Mesenteric fat pad (tissue), 1 donor: ENCODE measurements around the gene VDAC2. TPM values are rescaled to one million over a fixed set of nuclear protein-coding genes. Genes with fewer than 3 reads are reported as not detected.
A peak's percentile ranks its signal among the peaks of the same experiment; 100 is the strongest.
"Not testable (repeated sequence)": the region's sequence is repeated elsewhere in the genome, so short reads cannot be mapped to it uniquely, and the experiment has no call there.

ENCODE experiments used
- DNase-seq: peaks from one replicate; pipeline ENCODE4 v3.0.0-alpha.2; 2020; ENCODE audit warnings: low spot score
- total RNA-seq: library from RNA; stranded (reverse); fragmentation: NEBNext Ultra II Directional; extraction: Animal tissue kit (Norgen Biotek cat#: 25700); gene quantifications from one replicate; pipeline ENCODE4 v1.2.1, GENCODE V29; 2021
- donor health status: DM: yes; HTN: yes; CAD: no.

The VDAC2 gene
- total RNA-seq, 1 donor from 2014 or later, result 164 TPM

DNA sequence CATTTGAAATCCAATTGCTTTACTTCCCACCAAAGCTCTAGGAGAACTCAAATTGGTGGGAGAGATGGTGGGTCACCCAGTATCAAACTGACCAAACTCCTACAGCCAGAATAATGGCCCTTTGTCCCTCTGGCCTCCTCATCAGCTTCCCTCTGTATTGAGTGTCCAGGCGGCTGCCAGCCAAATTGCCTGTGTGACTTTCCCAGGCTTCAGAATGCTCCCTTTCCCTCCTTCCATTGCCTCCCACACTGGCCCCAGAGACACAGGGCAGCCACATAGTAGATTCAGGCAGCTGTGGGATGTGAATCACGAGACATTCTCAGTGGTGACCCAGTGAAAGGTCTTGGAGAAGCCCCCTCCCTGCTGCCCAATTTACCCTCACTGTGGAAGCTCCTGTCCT lies 12.7 kb upstream of the VDAC2 start:
- DNase-seq, result peak; percentile 59

DNA sequence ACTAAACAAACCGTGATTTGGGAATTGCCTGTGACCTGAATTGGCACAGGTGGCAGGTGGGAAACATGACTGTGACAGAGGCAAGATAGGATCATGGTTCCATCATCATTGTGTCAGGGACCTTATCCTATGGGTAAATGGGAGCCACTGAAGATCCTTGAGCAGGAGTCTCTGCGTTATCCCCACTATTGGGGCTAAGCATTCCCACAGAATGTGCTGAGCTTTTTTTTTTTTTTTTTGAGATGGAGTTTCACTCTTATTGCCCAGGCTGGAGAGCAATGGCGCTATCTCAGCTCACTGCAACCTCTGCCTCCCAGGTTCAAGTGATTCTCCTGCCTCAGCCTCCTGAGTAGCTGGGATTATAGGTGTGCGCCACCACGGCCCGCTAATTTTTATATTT lies 10.6 kb upstream of the VDAC2 start:
- not testable (repeated sequence) for DNase-seq

DNA sequence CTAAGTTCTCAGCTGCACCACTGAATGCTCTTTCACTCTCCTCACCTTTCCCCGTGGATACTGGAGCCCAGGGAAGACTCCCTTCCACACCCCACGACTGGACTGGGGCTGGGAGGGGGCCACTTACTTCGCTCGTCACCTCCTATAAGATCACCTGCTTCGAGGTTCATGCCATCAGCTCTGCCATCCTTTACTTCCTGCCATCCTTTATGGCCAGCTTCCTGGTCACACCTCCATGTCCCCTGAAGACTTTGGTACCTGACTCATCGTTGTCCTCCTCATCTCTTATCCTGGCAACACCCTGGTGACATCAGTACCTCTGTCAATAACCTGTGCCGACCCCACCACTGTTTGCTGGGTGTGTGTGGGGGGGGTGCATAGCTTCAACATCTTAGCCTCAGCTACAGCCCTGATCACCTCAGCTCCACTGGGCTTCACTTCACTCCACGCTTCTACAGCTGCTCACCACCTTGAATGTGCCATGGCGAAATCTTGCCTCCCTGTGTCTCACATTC lies 8.7 kb upstream of the VDAC2 start:
- peak; percentile 69 for DNase-seq

DNA sequence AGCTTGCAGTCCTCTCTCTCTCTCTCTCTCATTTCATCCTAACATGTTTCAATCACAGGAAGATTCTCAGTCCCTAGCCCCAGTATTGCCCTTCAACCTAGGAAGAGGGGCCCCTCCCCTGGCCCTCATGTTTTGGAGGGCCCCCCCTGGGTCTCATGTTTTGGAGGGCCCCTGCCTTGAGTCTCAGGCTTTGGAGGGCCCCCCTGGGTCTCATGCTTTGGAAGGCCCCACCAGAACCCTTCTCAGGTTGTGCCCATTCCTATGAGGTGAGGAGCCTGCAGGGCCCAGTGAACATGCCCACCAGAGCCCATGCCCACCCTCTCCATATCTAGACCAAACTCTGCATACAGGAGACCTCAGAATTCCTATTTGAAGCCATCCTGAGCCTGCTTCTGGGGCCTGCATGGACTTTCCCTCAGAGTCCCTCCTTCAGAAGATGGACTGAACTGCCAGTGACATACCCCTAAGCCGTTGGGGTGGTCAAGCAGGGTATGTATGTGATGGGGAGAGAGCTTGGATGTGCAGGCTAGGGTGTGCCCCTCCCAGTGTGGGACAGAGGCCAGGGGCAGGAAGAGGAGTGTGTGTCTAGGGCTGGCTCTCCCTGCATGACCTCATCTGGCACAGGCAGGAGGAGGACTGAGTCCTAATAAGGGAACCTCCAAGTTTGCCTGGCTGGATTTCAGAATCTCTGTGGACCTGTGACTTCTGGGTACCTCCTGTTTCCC lies 8.1 kb upstream of the VDAC2 start:
- DNase-seq, result peak; percentile 65

DNA sequence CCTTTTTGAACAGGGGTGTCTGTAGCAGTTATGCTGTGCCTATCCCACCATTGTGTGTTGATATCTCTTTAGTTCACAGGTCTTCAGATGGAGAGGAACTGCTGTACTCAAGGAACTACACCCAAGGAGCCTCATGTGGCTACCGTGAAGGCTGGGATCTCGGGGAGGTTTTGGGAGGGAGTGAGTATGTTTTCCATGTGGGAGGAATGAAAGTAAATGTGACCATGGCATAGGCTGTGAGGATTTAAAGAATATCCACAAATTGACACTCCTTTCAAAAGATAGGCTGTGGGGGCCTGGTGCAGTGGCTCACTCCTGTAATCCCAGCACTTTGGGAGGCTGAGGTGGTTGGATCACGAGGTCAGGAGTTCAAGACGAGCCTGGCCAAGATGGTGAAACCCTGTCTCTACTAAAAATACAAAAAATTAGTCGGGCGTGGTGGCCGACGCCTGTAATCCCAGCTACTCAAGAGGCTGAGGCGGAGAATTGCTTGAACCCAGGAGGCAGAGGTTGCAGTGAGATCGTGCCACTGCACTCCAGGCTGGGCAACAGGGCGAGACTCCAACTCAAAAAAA lies 7.5 kb upstream of the VDAC2 start:
- peak; percentile 68 for DNase-seq

DNA sequence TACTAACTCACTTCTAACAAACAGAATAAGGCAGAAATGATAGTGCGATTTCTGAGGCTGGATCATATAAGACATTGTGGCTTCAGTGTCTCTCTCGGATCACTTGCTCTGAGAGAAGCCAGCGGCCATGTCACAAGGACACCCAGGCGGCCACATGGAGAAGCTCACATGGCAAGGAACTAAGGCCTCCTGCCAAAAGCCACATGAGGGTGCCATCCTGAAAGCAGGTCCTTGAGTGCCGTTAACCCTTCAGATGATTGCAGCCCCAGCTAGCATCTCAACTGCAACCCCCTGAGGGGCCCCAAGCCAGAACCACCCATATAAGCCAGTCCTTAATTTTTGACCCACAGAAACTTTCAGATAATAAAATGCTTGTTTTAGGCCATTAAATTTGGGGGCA lies 6.9 kb upstream of the VDAC2 start:
- peak; percentile 53 for DNase-seq

DNA sequence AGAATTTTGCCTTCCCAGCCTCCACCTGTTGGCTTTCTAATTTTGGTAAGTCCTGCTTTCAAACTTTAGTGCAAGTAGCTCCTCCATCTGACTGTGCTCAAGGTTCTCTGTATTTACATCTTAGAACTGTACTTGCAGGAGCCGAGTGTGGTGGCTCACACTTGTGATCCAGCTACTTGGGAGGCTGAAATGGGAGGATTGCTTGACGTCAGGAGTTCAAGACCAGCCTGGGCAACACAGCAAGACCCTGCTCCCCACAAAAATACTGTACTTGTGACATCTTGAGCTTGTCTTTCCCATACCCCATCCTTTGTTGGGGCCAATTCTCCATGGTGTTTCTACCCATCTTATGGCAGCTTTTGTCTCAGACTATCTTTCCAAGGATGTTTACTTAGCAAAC lies 4.7 kb upstream of the VDAC2 start:
- peak; percentile 26 for DNase-seq

DNA sequence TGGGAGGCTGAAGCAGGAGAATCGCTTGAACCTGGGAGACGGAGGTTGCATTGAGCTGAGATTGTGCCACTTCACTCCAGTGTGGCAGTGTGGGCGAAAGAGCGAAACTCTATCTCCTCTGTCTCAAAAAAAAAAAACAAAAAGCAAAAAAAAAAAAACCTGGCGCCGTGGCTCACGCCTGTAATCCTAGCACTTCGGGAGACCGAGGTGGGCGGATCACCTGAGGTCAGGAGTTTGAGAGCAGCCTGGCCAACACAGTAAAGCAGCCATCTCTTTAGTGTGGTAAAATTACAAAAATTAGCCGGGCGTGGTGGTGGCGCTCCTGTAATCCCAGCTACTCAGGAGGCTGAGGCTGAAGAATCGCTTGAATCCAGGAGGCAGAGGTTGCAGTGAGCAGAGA lies 4.0 kb upstream of the VDAC2 start:
- peak; percentile 24 for DNase-seq

DNA sequence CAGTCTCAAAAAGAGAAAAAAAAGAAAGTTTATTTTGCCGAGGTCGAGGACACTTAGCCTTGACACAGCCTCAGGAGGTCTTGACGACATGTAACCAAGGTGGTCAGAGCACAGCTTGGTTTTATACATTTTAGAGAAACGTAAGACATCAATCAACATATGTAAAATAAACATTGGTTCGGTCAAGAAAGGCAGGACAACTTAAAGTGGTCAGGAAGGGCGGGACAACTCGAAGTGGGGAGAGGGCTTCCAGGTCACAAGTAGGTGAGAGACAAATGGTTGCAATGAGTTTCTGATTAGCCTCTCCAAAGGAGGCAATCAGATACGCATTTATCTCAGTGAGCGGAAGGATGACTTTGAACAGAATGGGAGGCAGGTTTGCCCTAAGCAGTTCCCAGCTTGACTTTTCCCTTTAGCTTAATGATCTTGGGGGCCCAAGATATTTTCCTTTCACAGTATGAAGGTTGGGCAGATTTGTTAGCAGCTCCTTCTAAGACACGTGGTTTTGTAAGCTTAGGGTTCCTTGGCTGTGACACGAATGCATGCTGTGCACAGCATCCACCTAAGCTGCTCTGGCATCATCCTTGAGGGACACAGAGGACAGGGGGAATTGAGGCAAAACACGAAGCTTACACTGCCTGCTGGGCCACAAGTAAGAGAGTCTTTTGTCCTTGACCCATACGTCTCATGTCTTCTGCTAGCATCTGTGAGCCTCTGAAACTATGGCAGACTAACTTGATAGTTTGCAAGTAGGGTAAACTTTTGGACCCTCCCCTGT lies 3.3 kb upstream of the VDAC2 start:
- peak; percentile 20 for DNase-seq

DNA sequence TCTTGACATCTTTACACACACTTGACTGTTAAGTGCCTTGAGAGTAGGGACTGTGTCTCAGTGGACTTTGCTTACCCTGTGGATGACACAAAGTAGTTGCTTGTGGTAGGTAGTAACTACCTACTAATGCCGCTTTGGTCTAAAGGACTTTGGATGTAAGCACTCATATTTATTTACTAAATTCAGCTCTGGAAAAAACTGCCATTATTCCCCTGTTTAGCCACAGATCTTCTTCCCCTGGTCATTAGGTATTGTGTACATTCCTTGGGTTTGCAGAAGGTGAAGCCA lies 2.8 kb upstream of the VDAC2 start:
- DNase-seq, result no peak

DNA sequence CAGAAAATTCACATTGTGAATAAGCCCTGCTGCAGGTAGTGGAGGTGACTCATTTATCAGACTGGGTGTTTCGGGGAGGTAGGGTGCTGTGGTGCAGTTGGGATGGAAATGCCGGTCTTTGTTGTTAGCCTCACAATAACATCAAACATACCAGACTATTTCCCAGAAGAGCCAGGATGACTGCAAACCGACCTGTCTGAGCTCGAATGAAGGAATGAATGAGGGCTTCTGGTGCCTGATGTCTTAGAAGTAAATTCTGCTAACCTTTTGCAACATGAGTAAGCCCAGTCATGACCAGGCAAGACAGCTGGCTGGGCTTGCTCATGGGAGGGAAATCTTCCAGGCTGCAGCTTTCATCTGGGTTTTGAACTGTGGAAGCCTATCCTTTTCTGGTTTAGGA lies 2.4 kb upstream of the VDAC2 start:
- DNase-seq, result peak; percentile 59

DNA sequence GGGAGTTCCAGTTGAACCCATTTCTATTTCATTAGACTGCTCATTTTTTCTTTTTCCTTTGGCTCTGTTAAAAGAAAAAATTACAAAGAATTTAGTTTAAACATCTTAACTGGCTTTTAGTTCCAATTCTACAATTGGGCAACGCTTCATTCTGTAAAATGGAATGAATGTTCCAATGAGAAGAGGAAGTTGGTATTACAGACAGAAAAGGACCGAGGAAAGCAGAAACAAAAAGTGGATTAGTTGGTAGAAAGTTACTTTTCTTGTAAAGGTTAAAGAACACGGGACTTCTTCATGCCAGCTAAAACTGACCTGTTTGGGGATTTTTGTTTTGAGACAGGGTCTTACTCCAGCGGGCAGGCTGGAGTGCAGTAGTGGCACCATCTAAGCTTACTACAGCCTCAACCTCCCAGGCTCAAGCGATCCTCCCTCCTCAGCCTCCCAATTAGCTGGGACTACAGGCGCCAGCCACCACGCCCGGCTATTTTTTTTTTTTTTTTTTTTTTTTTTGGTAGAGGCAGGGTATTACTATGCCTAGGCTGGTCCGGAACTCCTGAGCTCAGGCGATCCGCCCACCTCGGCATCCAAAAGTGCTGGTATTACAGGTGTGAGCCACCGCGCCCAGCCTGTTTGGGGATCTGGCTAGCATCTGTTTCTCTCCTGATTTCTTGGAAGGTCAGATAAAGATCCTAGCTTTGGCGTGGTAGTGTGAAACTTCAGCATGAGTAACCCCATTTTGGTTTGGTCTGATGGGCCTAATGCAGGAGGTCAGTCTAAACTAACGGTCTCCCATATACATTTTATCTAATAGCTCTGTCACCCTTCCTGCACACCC lies 1.3 kb upstream of the VDAC2 start:
- peak; percentile 71 for DNase-seq

DNA sequence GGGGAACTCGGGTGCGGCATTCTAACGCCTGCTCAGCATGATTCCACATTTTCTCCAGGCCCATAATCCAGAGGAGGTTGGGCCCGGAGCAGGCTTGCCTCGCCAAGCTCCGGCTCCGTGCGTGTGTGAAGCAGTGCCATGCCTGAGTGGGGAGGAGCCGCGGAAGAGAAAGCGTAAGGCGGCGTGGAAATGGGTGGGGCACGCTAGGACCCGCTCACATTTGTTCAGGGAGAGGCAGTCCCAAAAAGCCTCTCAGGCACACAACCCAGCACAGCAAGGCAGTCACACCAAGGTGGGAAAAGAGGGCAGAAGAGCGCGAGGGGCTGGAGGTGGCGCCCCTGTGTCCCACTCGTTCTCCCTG lies 695 bp upstream of the VDAC2 start:
- DNase-seq, result peak; percentile 92

DNA sequence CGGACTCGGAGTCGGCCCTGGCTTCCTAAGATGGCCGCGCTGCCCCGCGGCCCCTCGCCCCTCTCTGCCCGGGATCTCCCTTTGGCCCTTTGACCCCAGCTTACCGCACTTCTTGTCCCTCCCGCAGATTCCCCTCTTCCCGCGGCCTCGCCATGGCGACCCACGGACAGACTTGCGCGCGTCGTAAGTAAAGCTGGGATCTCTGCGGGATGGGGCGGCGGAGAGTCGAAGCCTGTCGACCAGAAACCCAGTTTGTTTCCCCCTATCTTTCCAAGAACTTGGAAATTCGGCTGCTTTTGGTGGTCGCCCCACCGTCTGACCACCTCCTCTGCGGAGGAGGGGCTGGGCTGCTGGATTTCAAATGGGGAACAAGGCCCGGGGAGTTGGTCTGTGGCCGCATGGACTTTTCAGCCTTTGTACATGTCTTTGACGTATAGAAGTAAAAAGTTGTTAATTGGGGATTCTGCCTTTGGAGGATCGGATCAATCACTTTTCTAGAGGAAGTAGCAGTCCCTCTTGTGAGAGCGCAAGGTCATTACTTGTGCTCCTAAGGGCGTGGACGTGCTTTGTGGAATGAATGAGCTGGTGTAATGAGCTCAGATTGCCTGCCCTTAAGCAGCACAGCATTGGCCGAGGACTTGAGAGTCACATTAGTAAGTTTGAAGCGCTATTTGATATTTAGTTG lies 553 bp downstream of the VDAC2 start:
- peak; percentile 85 for DNase-seq

DNA sequence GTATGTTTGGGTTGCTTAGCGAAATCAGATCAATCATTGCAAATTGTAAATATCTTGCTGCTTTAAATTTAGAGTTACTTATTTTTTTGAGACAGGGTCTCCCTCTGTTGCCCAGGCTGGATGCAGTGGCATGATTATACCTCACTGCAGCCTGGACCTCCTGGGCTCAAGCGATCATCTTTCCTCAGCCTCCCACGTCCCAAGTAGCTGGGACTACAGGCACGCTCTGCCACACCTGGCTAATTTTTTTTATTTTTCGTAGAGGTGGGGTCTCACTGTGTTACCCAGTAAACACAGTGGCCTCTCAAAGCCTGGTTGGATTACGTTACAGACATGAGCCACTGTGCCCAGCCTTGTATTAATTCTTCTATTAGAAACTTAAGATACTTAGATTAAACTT lies 1.7 kb downstream of the VDAC2 start:
- no peak for DNase-seq

DNA sequence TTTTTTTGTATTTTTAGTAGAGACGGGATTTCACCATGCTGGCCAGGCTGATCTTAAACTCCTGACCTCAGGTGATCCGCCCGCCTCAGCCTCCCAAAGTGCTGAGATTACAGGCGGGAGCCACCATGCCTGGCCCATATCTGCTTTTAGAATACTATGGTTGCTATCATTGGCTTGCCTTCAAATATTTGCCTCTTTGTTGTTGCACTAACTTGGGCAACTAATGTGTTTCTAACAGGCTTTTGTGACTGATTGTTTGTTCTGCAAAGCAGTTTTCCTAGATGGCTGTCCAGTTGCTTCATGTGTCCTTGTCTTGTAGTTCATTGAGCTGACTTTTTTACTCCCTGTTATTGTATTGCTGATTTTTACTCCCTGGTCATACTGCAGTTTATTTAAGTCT lies 9.7 kb downstream of the VDAC2 start:
- DNase-seq, result no peak

DNA sequence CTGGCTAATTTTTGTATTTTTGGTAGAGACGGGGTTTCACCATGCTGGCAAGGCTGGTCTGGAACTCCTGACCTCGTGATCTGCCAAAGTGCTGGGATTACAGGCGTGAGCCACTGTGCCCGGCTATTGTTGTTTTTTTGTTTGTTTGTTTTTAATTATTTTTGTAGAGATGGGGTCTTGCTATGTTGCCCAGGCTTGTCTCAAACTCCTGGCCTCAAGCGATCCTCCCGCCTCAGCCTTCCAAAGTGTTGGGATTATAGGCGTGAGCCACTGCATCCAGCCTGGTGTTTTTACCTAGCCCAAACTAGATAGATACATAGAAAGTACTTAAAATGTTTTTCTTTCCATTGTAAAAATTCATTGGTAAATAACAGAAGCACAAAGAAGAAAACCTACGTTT lies 10.9 kb downstream of the VDAC2 start:
- DNase-seq, result peak; percentile 60

DNA sequence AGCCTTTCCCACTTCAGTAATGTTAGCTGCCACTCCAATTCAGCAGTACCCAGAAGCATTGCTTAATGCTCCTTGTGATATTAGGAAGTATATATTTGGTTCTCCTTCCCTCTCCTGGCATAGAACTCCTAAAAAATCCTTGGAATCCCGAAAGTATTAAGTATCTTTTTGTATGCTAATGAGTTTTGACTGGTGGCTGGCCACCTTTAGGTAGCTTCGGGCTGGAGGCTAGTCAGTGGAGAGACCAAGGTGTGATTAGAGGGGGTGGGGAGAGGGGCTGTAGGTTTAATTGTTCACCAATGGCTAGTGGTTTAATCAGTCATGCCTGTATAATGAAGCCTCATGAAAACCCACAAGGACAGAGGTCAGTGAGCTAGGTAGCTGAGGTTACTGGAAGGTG lies 12.9 kb downstream of the VDAC2 start:
- no peak for DNase-seq

DNA sequence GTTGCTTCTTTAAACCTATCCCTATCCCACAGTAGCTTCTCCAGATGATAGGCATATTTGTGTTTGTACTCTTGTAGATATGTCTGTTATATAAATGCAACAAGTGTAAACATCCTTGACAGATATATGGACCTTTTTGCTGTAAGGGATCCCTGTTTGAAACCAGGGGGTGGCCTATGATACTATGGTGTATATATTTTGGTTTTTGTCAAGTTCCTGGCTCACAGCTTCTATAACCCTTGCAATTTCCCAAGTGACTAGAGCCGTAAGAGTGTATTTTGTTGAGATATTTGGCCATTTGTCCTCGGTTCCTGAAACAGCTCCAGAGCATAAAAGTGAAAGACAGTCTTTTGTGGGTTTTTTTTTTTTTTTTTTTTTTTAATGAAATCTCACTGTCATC lies 15.5 kb downstream of the VDAC2 start:
- no peak for DNase-seq

DNA sequence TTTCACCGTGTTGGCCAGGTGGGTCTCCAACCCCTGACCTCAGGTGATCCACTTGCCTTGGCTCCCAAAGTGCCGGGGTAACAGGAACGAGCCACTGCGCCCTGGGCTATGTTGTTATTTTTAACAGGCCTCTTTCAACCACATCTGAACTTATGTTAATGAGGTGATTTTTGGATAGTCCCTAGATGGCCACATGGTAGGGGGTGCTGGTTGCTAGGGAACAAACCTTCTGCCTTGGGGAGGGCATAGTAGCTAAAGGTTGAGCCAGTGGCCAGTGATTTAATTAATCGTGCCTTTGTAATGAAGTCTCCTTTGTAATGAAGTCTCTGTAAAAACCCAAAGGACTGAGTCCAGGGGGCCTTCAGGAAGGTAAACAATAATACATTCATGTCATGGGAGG lies 16.1 kb downstream of the VDAC2 start:
- peak; percentile 39 for DNase-seq

DNA sequence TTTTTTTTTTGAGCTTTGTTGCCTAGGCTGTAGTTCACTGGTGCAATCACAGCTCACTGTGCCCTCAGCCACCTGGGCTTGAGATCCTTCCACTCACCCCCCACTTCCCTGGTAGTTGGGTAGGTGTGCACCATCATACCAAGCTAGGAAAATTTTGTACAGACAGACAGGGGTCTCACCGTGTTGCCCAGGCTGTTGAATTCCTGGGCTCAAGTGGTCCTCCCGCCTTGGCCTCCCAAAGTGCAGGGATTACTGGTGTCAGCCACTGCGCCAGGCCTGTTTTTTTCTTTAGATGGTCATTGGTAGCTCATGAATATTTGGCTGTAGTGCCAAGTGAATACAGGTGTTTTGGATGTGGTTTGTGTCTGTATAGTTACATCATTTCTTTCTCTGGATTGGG lies 17.7 kb downstream of the VDAC2 start:
- DNase-seq, result no peak
